Measurements from ENCODE around the gene BANF2. TPM values are rescaled to one million over a fixed set of nuclear protein-coding genes. Genes with fewer than 3 reads are reported as not detected.

The BANF2 gene
- total and polyA plus RNA-seq, 2 of the 4 experiments (the other 2 are of a cell fraction): not detected

GRCh38 chr20:17772005-17772343, 72.2 kb downstream of the BANF2 start:
- Histone ChIP-seq H4K8ac (ENCODE audit: low read depth in 2 of 2, low read length in 2 of 2) (no peak overlapping the region), H3K4ac (ENCODE audit: low read depth, low read length) (no peak overlapping the region), H4K91ac (ENCODE audit: insufficient read depth, low read depth, low read length) (no peak overlapping the region; the same call in 1 of the 2 replicates), H3K23ac (ENCODE audit: low read depth, low read length) (no peak overlapping the region), H4K5ac (ENCODE audit: low read depth, low read length) (no peak overlapping the region), H2AK5ac (ENCODE audit: low read depth, low read length) (no peak overlapping the region), H3K9ac (ENCODE audit: low read depth, low read length) (no peak overlapping the region), H2AK9ac (replicated peaks; ENCODE audit: low read depth, low read length, poor library complexity) (no peak overlapping the region), H2BK20ac (ENCODE audit: low read depth, low read length) (no peak overlapping the region), H3K56ac (ENCODE audit: extremely low read depth, insufficient read depth, low read length) (no peak overlapping the region), H3K9me1 (ENCODE audit: insufficient read depth, low read length) (no peaks in the 10 kb centered on the region), H3K27me3 (ENCODE audit: control insufficient read depth, insufficient read depth, low read length) (peaks cover 1% of the 10 kb centered on the region; the same call in 1 of the 2 replicates), H3K36me3 (ENCODE audit: control insufficient read depth, insufficient read depth, low read length) (no peaks in the 10 kb centered on the region), H2BK5ac (ENCODE audit: low read depth, low read length, poor library complexity, severe bottlenecking) (no peak overlapping the region), H2AFZ (replicated peaks; ENCODE audit: low read length, poor library complexity) (no peak overlapping the region), H3K4me1 (ENCODE audit: control insufficient read depth, insufficient read depth, low read length) (no peaks in the 10 kb centered on the region), H3K18ac (ENCODE audit: low read depth, low read length) (no peak overlapping the region), H4K20me1 (ENCODE audit: insufficient read depth, low read length) (no peaks in the 10 kb centered on the region), H3K27ac (ENCODE audit: insufficient read depth, low read length) (no peak overlapping the region), H2BK120ac (ENCODE audit: low read depth, low read length) (no peak overlapping the region), H3K4me2 (ENCODE audit: low read depth, low read length) (no peak overlapping the region), H3K79me1 (ENCODE audit: low read depth in 1 of 2, low read length in 2 of 2) (no peaks in the 10 kb centered on the region), H3K9me3 (ENCODE audit: control insufficient read depth, insufficient read depth, low read length) (no peaks in the 10 kb centered on the region), H3K4me3 (ENCODE audit: insufficient read depth, low read depth, low read length) (no peak overlapping the region), H2BK15ac (ENCODE audit: low read depth, low read length) (no peak overlapping the region), H3K14ac (replicated peaks; ENCODE audit: low read depth, low read length) (no peak overlapping the region)
- dilution Hi-C loops (cut with HindIII; ENCODE audit: low sequenced_read_pairs, unreplicated experiment) (no loop called here), intact Hi-C loops (cut with micrococcal nuclease) (no loop called here), in situ Hi-C loops (cut with MboI; ENCODE audit: low sequenced_read_pairs) (no loop called here)
- ATAC-seq (ENCODE audit: low read depth) (no peak), DNase-seq (no peak)
- BruUV-seq (replicated peaks): no TSS peak
- POLR2A ChIA-PET (ENCODE audit: unreplicated experiment): no interaction called here
- TF ChIP-seq SMC3 (IDR thresholded peaks at IDR 0.05; ENCODE audit: low read depth, low read length) (no peak), NFE2L2 (IDR thresholded peaks at IDR 0.05; ENCODE audit: low read depth, low read length) (no peak), CTCF (conservative IDR thresholded peaks at IDR 0.05; ENCODE audit: low read depth, low read length) (no peak)
- WGBS, 2 experiments (ENCODE audit: extremely low coverage in 2 of 2, insufficient read length in 1 of 2): 14% methylated on average over 1 of the region's 3 CpGs; no CpG with 5 or more reads in 1 of the 2 experiments
- CTCF ChIA-PET: interaction anchor here (0.7 kb wide), 1 partner anchor 46 kb away, joined by 6 read pairs; no protein-coding TSS in a partner anchor

Measured in IMR-90 (cell line).